Neuron (in vitro differentiated cells): Measurements from ENCODE around the gene KIAA0319L.
"Not testable (repeated sequence)": the region's sequence is repeated elsewhere in the genome, so short reads cannot be mapped to it uniquely, and the experiment has no call there.

Source experiments
- H2AFZ ChIP-seq: one replicate; pipeline ENCODE4 v1.6.1; 2013; ENCODE audit warnings: low read depth, mild to moderate bottlenecking, inconsistent platforms, low read length, moderate library complexity
- H3K27me3 ChIP-seq: one replicate; pipeline ENCODE4 v1.6.1; 2013; ENCODE audit warnings: low read length; ENCODE audit not compliant: insufficient read depth
- H3K36me3 ChIP-seq: one replicate; pipeline ENCODE4 v1.6.1; 2013; ENCODE audit warnings: low read length; ENCODE audit not compliant: insufficient read depth
- H3K4me1 ChIP-seq: one replicate; pipeline ENCODE4 v1.6.1; 2013; ENCODE audit warnings: low read length; ENCODE audit not compliant: insufficient read depth
- H3K4me3 ChIP-seq: 2 replicates; pipeline ENCODE4 v1.5.1; 2013; ENCODE audit warnings: mild to moderate bottlenecking, low read length, moderate library complexity
- H3K9me3 ChIP-seq: one replicate; pipeline ENCODE4 v1.6.1; 2013; ENCODE audit warnings: low read length

Gene KIAA0319L

GRCh38 chr1:35590476-35591040, 33.4 kb upstream of the KIAA0319L start:
- Histone ChIP-seq H3K4me3 (no peak overlapping the region), H3K9me3 (no peaks in the 10 kb centered on the region), H3K27me3 (no peaks in the 10 kb centered on the region), H2AFZ (no peak overlapping the region), H3K4me1 (no peaks in the 10 kb centered on the region), H3K36me3 (no peaks in the 10 kb centered on the region)

- no peaks in the 10 kb centered on the region for H3K4me1 ChIP-seq
- no peak overlapping the region for H3K4me3 ChIP-seq
- no peaks in the 10 kb centered on the region for H3K27me3 ChIP-seq
- no peaks in the 10 kb centered on the region for H3K9me3 ChIP-seq
- H2AFZ ChIP-seq: no peak overlapping the region
- no peaks in the 10 kb centered on the region for H3K36me3 ChIP-seq
Measured at GRCh38 chr1:35589516-35590427, 32.6 kb upstream of the KIAA0319L start.

- Histone ChIP-seq H3K27me3 (no peaks in the 10 kb centered on the region), H3K9me3 (no peaks in the 10 kb centered on the region), H3K4me3 (no peak overlapping the region), H3K4me1 (no peaks in the 10 kb centered on the region), H2AFZ (no peak overlapping the region), H3K36me3 (no peaks in the 10 kb centered on the region)
Measured at GRCh38 chr1:35588197-35588910, 31.2 kb upstream of the KIAA0319L start.

- Histone ChIP-seq H3K4me3 (no peak overlapping the region), H3K9me3 (no peaks in the 10 kb centered on the region), H3K27me3 (no peaks in the 10 kb centered on the region), H3K36me3 (no peaks in the 10 kb centered on the region), H3K4me1 (no peaks in the 10 kb centered on the region), H2AFZ (no peak overlapping the region)
Measured at GRCh38 chr1:35587736-35588135, 30.5 kb upstream of the KIAA0319L start.

GRCh38 chr1:35586808-35587207, 29.6 kb upstream of the KIAA0319L start:
- Histone ChIP-seq H2AFZ (no peak overlapping the region), H3K4me3 (no peak overlapping the region), H3K4me1 (no peaks in the 10 kb centered on the region), H3K9me3 (no peaks in the 10 kb centered on the region), H3K36me3 (no peaks in the 10 kb centered on the region), H3K27me3 (no peaks in the 10 kb centered on the region)

- H3K27me3 ChIP-seq, H3K4me3 ChIP-seq, H3K4me1 ChIP-seq, H2AFZ ChIP-seq, H3K9me3 ChIP-seq, H3K36me3 ChIP-seq: not testable (repeated sequence)
Measured at GRCh38 chr1:35585805-35586204, 28.6 kb upstream of the KIAA0319L start.

GRCh38 chr1:35585281-35585680, 28.1 kb upstream of the KIAA0319L start:
- H3K4me3 ChIP-seq: no peak overlapping the region
- no peaks in the 10 kb centered on the region for H3K4me1 ChIP-seq
- no peak overlapping the region for H2AFZ ChIP-seq
- H3K27me3 ChIP-seq: no peaks in the 10 kb centered on the region
- no peaks in the 10 kb centered on the region for H3K36me3 ChIP-seq
- H3K9me3 ChIP-seq: no peaks in the 10 kb centered on the region

- H3K27me3 ChIP-seq, H3K36me3 ChIP-seq, H3K4me3 ChIP-seq, H2AFZ ChIP-seq, H3K9me3 ChIP-seq, H3K4me1 ChIP-seq: not testable (repeated sequence)
Measured at GRCh38 chr1:35581621-35582020, 24.4 kb upstream of the KIAA0319L start.

- H3K36me3 ChIP-seq: no peaks in the 10 kb centered on the region
- no peak overlapping the region for H3K4me3 ChIP-seq
Measured at GRCh38 chr1:35580949-35581388, 23.8 kb upstream of the KIAA0319L start.

GRCh38 chr1:35577071-35577998, 20.1 kb upstream of the KIAA0319L start:
- no peak overlapping the region for H3K4me3 ChIP-seq
- H2AFZ ChIP-seq: no peak overlapping the region
- peaks cover 1% of the 10 kb centered on the region for H3K9me3 ChIP-seq
- H3K27me3 ChIP-seq: peaks cover 27% of the 10 kb centered on the region
- H3K4me1 ChIP-seq: peaks cover 6% of the 10 kb centered on the region
- no peaks in the 10 kb centered on the region for H3K36me3 ChIP-seq

More at GRCh38 chr1:35580949-35581388, 23.8 kb upstream of the KIAA0319L start:
- Histone ChIP-seq H3K9me3 (no peaks in the 10 kb centered on the region), H2AFZ (no peak overlapping the region), H3K27me3 (peaks cover 7% of the 10 kb centered on the region), H3K4me1 (no peaks in the 10 kb centered on the region)

- H3K27me3 ChIP-seq: peaks cover 27% of the 10 kb centered on the region
- not testable (repeated sequence) for H2AFZ ChIP-seq, H3K4me3 ChIP-seq, H3K4me1 ChIP-seq, H3K9me3 ChIP-seq, H3K36me3 ChIP-seq
Measured at GRCh38 chr1:35576766-35577070, 19.5 kb upstream of the KIAA0319L start.

GRCh38 chr1:35576061-35576765, 19.0 kb upstream of the KIAA0319L start:
- Histone ChIP-seq H2AFZ (no peak overlapping the region), H3K36me3 (no peaks in the 10 kb centered on the region), H3K4me3 (no peak overlapping the region), H3K27me3 (peaks cover 27% of the 10 kb centered on the region), H3K4me1 (peaks cover 8% of the 10 kb centered on the region), H3K9me3 (peaks cover 1% of the 10 kb centered on the region)
